ENCODE data around the gene PRKRIP1. TPM values are rescaled to one million over a fixed set of nuclear protein-coding genes. Genes with fewer than 3 reads are reported as not detected.

The PRKRIP1 gene
- polyA plus RNA-seq, 3 donors: 6.6 to 27.0 (median 7.4) TPM

- peaks cover 19% of the 10 kb centered on the region for H3K79me2 ChIP-seq (ENCODE audit: insufficient read depth, low read length)
- no peak overlapping the region for H2AFZ ChIP-seq (ENCODE audit: insufficient read depth, low read depth, low read length, poor library complexity, severe bottlenecking)
- H3K9ac ChIP-seq (ENCODE audit: insufficient read depth, low read length, poor library complexity, severe bottlenecking): no peak overlapping the region
- H3K4me1 ChIP-seq (ENCODE audit: control insufficient read depth in 1 of 2, insufficient read depth in 2 of 2, low read length in 2 of 2): peaks cover 19 to 20% of the 10 kb centered on the region in 2 donors
- H3K27me3 ChIP-seq (ENCODE audit: control insufficient read depth in 2 of 2, insufficient read depth in 2 of 2, low read length in 2 of 2): no peaks in the 10 kb centered on the region
- H3K4me3 ChIP-seq (replicated peaks in 1 of 3; ENCODE audit: low read depth in 2 of 3, low read length in 3 of 3): no peak overlapping the region
- Mint-ChIP-seq H3K27ac (peak overlapping the region in 1 of 7 donors; percentile 28), H3K4me1 (peaks cover 23% of the 10 kb centered on the region), H3K27me3 (ENCODE audit: low read depth in 3 of 3) (peaks cover 0 to 2% (median 2%) of the 10 kb centered on the region in 3 donors), H3K36me3 (peaks cover 7 to 8% of the 10 kb centered on the region in 2 donors), H3K4me3 (no peak overlapping the region), H3K9me3 (no peaks in the 10 kb centered on the region)
- no peak for DNase-seq
- no peak overlapping the region for H3K4me2 ChIP-seq (replicated peaks; ENCODE audit: extremely low read depth, low read length, poor library complexity, severe bottlenecking)
- intact Hi-C loops (cut with micrococcal nuclease): loop anchor here in 1 of 2 donors (10.0 kb wide), 1 partner anchor 183 kb away; the partner anchor contains the start of gene SH2B2
- WGBS (ENCODE audit: insufficient coverage): 95% methylated on average over 19 of the region's 24 CpGs
- no peaks in the 10 kb centered on the region for H4K20me1 ChIP-seq (ENCODE audit: insufficient read depth, low read length)
- H3K27ac ChIP-seq (ENCODE audit: low read depth in 1 of 2, low read length in 2 of 2): no peak overlapping the region
- no peak for TF ChIP-seq CTCF (IDR thresholded peaks at IDR 0.05)
- H3K9me3 ChIP-seq (replicated peaks in 1 of 2; ENCODE audit: control insufficient read depth in 1 of 2, insufficient read depth in 1 of 2, low read length in 2 of 2): no peaks in the 10 kb centered on the region
- H3K36me3 ChIP-seq (replicated peaks in 1 of 2; ENCODE audit: control insufficient read depth in 1 of 2, insufficient read depth in 2 of 2, low read length in 2 of 2): peaks cover 6 to 8% of the 10 kb centered on the region in 2 donors
These were observed 71.7 kb downstream of the PRKRIP1 start for GRCh38 chr7:102467581-102468477.

- H3K4me3 Mint-ChIP-seq: no peak overlapping the region
- H3K4me1 ChIP-seq (ENCODE audit: control insufficient read depth in 1 of 2, insufficient read depth in 2 of 2, low read length in 2 of 2): peaks cover 16 to 18% of the 10 kb centered on the region in 2 donors
- WGBS (ENCODE audit: insufficient coverage): 93% methylated on average over 40 of the region's 40 CpGs
These were observed 72.6 kb downstream of the PRKRIP1 start for GRCh38 chr7:102468478-102469350.

More at GRCh38 chr7:102468478-102469350, 72.6 kb downstream of the PRKRIP1 start:
- Histone ChIP-seq H3K36me3 (replicated peaks in 1 of 2; ENCODE audit: control insufficient read depth in 1 of 2, insufficient read depth in 2 of 2, low read length in 2 of 2) (peaks cover 13 to 17% of the 10 kb centered on the region in 2 donors), H3K4me3 (replicated peaks in 1 of 3; ENCODE audit: low read depth in 2 of 3, low read length in 3 of 3) (no peak overlapping the region), H3K27ac (ENCODE audit: low read depth in 1 of 2, low read length in 2 of 2) (no peak overlapping the region), H3K4me2 (replicated peaks; ENCODE audit: extremely low read depth, low read length, poor library complexity, severe bottlenecking) (no peak overlapping the region), H3K27me3 (ENCODE audit: control insufficient read depth in 2 of 2, insufficient read depth in 2 of 2, low read length in 2 of 2) (no peaks in the 10 kb centered on the region), H4K20me1 (ENCODE audit: insufficient read depth, low read length) (peaks cover 9% of the 10 kb centered on the region), H3K9me3 (replicated peaks in 1 of 2; ENCODE audit: control insufficient read depth in 1 of 2, insufficient read depth in 1 of 2, low read length in 2 of 2) (no peaks in the 10 kb centered on the region), H3K9ac (ENCODE audit: insufficient read depth, low read length, poor library complexity, severe bottlenecking) (no peak overlapping the region), H2AFZ (ENCODE audit: insufficient read depth, low read depth, low read length, poor library complexity, severe bottlenecking) (no peak overlapping the region), H3K79me2 (ENCODE audit: insufficient read depth, low read length) (peaks cover 10% of the 10 kb centered on the region)
- intact Hi-C loops (cut with micrococcal nuclease): loop anchor here in 1 of 2 donors (10.0 kb wide), 1 partner anchor 184 kb away; the partner anchor contains the start of gene SH2B2
- Mint-ChIP-seq H3K4me1 (peaks cover 20% of the 10 kb centered on the region), H3K9me3 (no peaks in the 10 kb centered on the region), H3K27ac (peak overlapping the region in 1 of 7 donors; percentile 66), H3K36me3 (peaks cover 13 to 17% of the 10 kb centered on the region in 2 donors), H3K27me3 (ENCODE audit: low read depth in 3 of 3) (peaks cover 0 to 2% (median 2%) of the 10 kb centered on the region in 3 donors)
- DNase-seq: no peak
- TF ChIP-seq CTCF (IDR thresholded peaks at IDR 0.05): no peak

Measured in CD14-positive monocyte (primary cell).